ENCODE results near the gene ZBTB25. TPM values are rescaled to one million over a fixed set of nuclear protein-coding genes. Genes with fewer than 3 reads are reported as not detected.

ZBTB25 gene
- total RNA-seq, 4 donors from 2014 or later, result 4.8 to 10.2 (median 5.6) TPM

- in situ Hi-C loops (cut with MboI; ENCODE audit: low pct_ligation_motif_present in 1 of 4, low pct_unique_long_range_greater_than_20kb in 1 of 4, low sequenced_read_pairs in 3 of 4) (no loop called here), intact Hi-C loops (cut with DNase I; ENCODE audit: low total_unique reads) (no loop called here)
- TF ChIP-seq EP300 (IDR thresholded peaks at IDR 0.05; ENCODE audit: low read depth), result no peak
- TF ChIP-seq POLR2AphosphoS5 (IDR thresholded peaks at IDR 0.05), result no peak
- TF ChIP-seq CTCF (IDR thresholded peaks at IDR 0.05), result no peak
- TF ChIP-seq POLR2A (IDR thresholded peaks at IDR 0.05), result no peak
- H3K9me3 ChIP-seq, result no peaks in the 10 kb centered on the region
- no peak overlapping the region for H3K4me3 ChIP-seq
- WGBS, 2 donors (ENCODE audit: low coverage in 1 of 2), result 73 to 86% methylated on average over 2 of the region's 2 CpGs
- DNase-seq, result no peak
- H3K4me1 ChIP-seq, result peaks cover 0 to 10% (median 4%) of the 10 kb centered on the region in 4 donors
- no peak overlapping the region for H3K27ac ChIP-seq
- peaks cover 0 to 20% (median 4%) of the 10 kb centered on the region in 4 donors for H3K36me3 ChIP-seq
- no peaks in the 10 kb centered on the region for H3K27me3 ChIP-seq
These were observed 53.4 kb downstream of the ZBTB25 start for GRCh38 chr14:64450255-64450654.

- TF ChIP-seq POLR2A (IDR thresholded peaks at IDR 0.05), result no peak
- no peak for TF ChIP-seq EP300 (IDR thresholded peaks at IDR 0.05; ENCODE audit: low read depth)
- TF ChIP-seq CTCF (IDR thresholded peaks at IDR 0.05), result no peak
- no peak for TF ChIP-seq POLR2AphosphoS5 (IDR thresholded peaks at IDR 0.05)
- in situ Hi-C loops (cut with MboI; ENCODE audit: low pct_ligation_motif_present in 1 of 4, low pct_unique_long_range_greater_than_20kb in 1 of 4, low sequenced_read_pairs in 3 of 4), result loop anchor here in 1 of 4 donors (25.0 kb wide), 1 partner anchor 189 kb away; no protein-coding TSS in a partner anchor
These were observed 55.6 kb downstream of the ZBTB25 start for GRCh38 chr14:64447876-64448670.

GRCh38 chr14:64444984-64445845 lies 58.4 kb downstream of the ZBTB25 start:
- WGBS, 2 donors (ENCODE audit: low coverage in 1 of 2), result 60 to 65% methylated on average over 4 to 7 of the region's 7 CpGs

More at GRCh38 chr14:64447876-64448670, 55.6 kb downstream of the ZBTB25 start:
- Histone ChIP-seq H3K9me3 (no peaks in the 10 kb centered on the region), H3K27ac (no peak overlapping the region), H3K4me3 (no peak overlapping the region), H3K36me3 (peaks cover 0 to 20% (median 0%) of the 10 kb centered on the region in 4 donors), H3K27me3 (no peaks in the 10 kb centered on the region), H3K4me1 (peaks cover 0 to 13% (median 4%) of the 10 kb centered on the region in 4 donors)
- WGBS, 2 donors (ENCODE audit: low coverage in 1 of 2), result 68 to 92% methylated on average over 5 of the region's 5 CpGs
- DNase-seq, result no peak
- intact Hi-C loops (cut with DNase I; ENCODE audit: low total_unique reads), result no loop called here

More at GRCh38 chr14:64444984-64445845, 58.4 kb downstream of the ZBTB25 start:
- no peaks in the 10 kb centered on the region for H3K27me3 ChIP-seq
- no peak for TF ChIP-seq CTCF (IDR thresholded peaks at IDR 0.05)
- no peak for TF ChIP-seq EP300 (IDR thresholded peaks at IDR 0.05; ENCODE audit: low read depth)
- no peak for TF ChIP-seq POLR2AphosphoS5 (IDR thresholded peaks at IDR 0.05)
- no peak for TF ChIP-seq POLR2A (IDR thresholded peaks at IDR 0.05)
- no peak overlapping the region for H3K4me3 ChIP-seq
- peak overlapping the region; percentile 7 to 68 (median 39) for H3K27ac ChIP-seq
- peaks cover 0 to 13% (median 4%) of the 10 kb centered on the region in 4 donors for H3K4me1 ChIP-seq
- peaks cover 0 to 9% (median 0%) of the 10 kb centered on the region in 4 donors for H3K36me3 ChIP-seq
- DNase-seq, result peak; percentile 45
- in situ Hi-C loops (cut with MboI; ENCODE audit: low pct_ligation_motif_present in 1 of 4, low pct_unique_long_range_greater_than_20kb in 1 of 4, low sequenced_read_pairs in 3 of 4), result loop anchor here in 1 of 4 donors (25.0 kb wide), 1 partner anchor 192 kb away; no protein-coding TSS in a partner anchor
- H3K9me3 ChIP-seq, result no peaks in the 10 kb centered on the region
- intact Hi-C loops (cut with DNase I; ENCODE audit: low total_unique reads), result no loop called here

All from transverse colon (tissue), 4 donors.